SW 1271 (cell line): ENCODE results near the gene DNAJB2.
"Not testable (repeated sequence)": the region's sequence is repeated elsewhere in the genome, so short reads cannot be mapped to it uniquely, and the experiment has no call there.

Source experiments
- DNase-seq, 2 experiments: peaks; one replicate each; lab custom pipeline; 2025; lab: John Stamatoyannopoulos, UW

Gene DNAJB2

GRCh38 chr2:219285373-219285735 lies 6.2 kb downstream of the DNAJB2 start:
- DNase-seq = no peak

DNA sequence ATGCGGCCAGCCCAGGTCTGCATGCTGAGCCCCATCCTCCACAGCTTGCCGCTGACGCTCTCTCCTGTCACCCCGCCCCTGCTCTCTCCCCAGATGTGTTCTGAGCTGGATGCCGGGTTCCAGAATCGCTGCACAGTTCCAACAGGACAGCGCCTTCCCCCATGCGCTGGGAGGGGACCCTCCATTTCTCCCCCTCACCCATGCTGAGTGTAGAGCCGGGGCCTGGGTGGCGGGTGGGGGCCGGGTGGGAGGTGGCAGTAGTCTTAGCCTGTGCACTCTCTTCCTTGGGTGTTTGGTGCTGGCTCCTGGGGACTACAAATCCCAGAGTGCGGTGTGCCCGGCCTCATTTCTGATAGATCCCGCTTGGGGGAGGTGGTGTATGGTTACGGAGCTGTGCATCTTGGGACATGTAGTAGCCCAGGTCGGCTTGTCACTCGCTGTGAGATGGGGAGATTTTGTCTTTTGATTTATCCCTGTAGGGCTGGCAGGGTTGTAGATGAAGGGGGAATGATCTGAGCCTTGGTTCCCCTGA lies 6.8 kb downstream of the DNAJB2 start:
- no peak for DNase-seq

DNA sequence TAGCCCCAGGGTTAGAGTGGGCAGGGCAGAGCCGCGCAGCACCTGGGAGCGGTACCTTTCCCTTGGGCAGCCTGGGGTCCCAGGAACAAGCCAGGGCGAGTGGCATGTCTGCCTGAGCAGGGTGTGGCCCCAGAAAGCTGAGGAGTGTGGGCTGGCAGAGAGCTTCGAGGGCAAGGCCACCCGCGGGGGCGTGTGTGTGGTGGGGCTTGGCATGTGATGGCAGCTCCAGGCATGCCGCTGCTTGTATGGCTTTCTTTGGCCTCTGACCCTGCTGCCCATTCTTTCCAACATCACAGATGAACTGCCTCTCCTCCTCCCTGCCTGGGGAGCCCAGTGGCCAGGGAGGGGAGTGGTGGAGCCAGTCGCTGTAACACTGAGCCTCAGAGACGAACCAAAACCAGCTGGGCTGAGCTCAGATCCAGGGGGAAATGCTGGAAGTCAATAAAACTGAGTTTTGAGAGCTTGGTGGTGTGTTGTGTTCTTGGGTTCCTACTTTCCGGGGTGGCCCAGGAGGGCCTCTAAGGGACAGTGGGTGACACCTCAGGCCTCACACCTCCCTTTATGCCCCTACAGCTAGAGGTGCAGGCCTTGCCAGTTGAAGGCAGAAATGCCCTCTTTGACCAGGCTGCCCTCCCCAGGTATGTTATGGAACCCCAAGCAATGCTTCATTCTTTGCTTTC lies 7.4 kb downstream of the DNAJB2 start:
- no peak for DNase-seq

DNA sequence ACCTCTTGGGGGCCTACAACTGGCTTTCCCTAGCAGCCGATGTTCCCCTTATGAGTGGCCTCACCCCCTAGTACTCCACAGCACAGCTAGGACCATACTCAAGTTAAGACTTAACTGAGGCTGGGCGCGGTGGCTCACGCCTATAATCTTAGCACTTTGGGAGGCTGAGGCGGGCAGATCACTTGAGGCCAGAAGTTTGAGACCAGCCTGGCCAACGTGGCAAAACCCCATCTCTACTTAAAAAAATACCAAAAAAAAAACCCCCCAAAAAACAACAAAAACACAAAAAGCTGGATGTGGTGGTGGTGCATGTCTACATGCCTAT lies 7.9 kb downstream of the DNAJB2 start:
- DNase-seq = not testable (repeated sequence)

DNA sequence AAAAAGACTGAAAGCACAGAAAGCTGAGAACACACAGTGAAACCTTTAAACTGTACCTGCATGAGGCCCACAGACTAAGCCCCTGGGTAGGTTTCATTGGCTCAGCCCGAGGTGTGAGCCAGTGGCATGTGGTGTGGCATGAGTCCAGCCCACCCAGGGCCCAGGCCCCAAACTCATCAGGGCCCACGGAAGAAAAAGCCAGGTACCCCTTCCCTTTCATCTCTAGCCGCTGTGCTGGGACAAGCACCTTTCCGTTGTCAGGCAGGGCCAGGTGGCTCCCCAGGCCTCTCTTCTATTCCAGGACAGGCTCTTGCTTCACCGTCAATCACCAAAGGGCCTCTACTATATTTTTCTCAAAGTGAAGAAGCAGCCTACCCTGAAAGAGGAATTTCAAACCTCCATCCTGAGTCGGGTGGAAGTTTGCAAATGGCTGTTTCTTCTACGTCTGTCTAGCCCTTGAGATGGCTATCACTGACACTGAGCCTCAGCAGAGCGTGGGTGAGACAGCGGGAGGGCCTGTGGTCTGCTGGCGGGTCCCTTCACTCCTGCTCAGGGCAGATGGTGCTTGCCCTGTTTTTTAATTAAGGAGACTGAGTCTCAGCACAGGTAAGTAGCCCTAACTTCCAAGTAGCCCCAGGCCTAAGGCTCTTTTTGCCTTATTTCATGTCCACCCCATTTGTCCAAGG lies 8.6 kb downstream of the DNAJB2 start:
- DNase-seq = no peak

GRCh38 chr2:219289195-219289536 lies 10.0 kb downstream of the DNAJB2 start:
- DNase-seq = no peak

DNA sequence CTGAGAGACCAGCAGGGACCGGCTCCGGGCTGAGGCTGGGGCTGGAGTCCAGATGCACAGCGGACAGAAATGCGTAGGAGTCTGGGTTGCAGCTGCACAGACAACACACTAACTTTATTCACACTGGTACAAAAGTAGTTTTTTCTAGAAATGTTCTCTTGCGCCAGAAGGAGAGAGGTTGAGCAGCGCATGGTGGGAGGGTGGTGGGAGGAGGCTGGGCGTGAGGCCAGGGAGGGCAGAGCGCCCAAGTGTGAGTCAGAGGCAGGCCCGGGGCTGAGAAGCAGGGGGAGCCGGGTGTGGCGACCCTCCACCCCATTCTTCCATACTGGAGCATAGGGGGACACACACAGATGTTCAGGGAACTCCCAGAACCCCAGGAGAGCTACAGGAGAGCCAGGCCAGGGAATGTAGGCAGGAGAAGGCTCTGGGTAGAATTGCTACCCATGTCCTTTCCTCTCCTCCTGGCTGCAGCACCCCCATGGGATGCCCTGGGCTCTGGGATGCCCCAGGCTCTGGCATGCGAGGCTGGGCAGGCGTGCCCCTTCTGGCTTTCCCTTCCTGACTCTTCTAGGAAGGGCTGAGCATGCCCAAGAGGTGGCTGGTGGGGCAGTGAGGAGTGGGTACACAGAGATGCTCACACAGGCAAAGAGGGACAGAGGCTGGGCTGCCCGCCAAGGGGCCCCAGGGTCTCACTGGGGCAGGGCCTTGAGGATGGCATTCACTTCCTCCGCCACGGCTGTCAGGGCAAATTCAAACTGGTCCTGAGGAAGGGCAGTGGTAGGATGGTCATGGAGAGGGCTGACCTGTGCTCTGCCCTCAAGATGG lies 10.6 kb downstream of the DNAJB2 start:
- no peak for DNase-seq

DNA sequence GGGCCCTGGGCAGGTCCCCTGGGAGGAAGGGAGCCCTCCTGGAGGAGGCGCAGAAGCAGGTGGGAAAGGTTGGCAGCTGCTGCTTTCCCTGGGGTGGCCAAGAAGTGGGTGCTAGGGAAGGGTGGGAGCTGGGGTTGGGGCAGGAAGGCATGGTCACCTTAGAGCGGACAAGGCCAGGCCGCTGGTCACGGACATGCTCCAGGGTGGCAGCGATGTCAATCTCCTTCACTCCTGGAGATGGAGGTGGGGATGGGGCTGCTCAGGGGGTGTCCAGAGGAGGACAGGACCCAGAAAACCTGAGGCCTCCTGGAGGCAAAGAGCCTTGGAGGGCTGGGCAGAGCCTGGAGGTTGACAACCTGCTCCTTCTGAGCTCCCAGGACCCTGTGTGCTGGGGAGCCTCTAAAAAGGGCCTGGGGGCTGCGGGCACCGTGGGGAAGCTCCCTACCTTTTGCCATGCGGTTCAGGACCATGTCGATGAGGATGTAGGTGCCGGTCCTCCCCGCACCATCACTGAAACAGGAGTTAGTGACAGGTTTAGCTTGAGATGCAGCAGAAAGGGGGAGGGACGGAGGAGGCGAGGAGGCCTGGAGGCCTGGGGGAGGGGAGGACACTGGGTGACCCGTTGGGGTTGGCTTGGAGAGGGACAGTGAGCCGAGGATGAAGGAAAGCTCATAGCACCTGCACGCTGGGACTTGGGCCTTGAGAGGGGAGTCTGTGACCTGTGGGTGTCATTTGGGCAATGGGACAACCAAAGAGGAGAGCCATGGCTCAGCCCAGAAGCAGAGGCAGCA lies 11.4 kb downstream of the DNAJB2 start:
- DNase-seq = no peak

- DNase-seq = no peak
Measured at GRCh38 chr2:219291394-219291793, 12.2 kb downstream of the DNAJB2 start.

DNA sequence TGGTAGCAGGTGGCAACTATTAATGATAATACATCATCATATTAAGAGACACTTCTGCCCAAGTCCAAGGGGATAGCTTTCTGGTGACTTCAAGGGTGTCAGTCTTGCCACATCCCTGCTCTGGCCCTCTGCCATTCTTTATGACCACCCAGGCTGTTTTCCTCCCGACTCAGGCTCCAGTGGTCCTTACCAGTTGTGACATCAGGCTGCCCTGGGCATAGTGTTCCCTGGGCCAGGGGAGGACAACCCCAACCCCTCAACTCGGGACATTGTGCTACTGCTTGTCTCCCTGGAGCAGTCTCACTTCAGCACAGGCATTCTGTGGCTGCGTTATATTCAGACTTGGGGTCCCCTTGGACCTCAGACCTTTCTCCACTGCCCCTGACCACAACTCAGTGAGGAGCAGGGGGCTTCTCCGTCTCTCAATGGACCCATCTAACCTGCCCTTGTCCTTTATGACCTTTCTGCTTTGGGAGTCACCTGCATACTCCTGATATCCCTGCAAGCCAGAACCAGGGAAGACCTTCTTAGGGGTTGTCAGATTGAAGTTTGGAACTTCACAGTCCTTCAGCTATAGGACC lies 12.8 kb downstream of the DNAJB2 start:
- no peak for DNase-seq

- no peak for DNase-seq
Measured at GRCh38 chr2:219292616-219293015, 13.4 kb downstream of the DNAJB2 start.

GRCh38 chr2:219293736-219294231 lies 14.6 kb downstream of the DNAJB2 start:
- DNase-seq = no peak

DNA sequence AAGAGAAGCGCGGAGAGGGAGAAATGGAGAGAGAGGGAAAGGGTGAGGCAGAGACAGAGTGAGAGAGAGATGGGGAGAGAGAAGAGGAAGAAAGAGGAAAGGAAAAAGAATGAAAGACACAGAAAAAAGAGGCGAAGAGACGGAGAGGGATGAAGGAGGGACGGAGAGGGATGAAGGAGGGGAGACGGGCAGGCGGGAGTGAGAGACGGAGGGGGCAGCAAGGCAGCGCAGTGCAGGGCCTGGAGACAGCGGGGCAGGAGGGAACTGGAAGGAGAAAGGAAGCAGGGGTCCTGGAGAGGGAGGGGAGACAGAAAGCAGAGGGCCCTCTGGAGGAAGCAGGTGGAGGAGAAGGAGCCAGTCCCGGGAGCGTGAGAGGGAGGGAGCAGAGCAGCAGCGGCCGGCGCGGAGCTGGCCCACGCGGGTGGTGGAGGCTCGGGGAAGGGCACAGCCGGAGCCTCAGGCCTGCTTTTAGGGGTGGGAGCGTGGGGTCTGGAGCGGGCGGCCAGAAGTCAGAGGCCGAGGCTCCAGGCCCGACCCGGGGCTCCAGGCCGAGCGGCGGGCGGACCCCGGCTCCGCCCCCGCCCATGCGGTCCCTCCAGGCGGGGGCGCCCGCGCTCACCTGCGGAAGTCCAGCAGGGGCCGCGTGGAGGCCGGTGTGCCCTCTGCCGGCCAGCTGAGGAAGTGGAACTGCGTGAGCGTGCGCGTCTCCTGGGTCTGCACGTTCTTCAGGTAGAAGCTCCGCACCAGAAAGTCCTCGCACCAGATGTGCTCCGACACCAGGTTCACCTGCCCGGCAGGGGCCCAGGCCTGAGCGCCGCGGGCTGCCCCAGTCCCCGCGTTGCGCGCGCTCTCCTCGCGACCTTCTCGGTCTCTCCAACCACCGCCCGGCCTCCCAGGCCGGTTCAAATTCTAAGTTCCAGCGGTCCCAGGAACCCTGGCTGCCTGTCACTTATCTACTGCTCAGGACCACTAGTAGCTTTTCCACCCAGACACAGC lies 15.5 kb downstream of the DNAJB2 start:
- peak; percentile 39 to 69 for DNase-seq

GRCh38 chr2:219296142-219296541 lies 17.0 kb downstream of the DNAJB2 start:
- DNase-seq = no peak

- DNase-seq = no peak
Measured at GRCh38 chr2:219296631-219297391, 17.6 kb downstream of the DNAJB2 start.

- no peak for DNase-seq
Measured at GRCh38 chr2:219297766-219298456, 18.7 kb downstream of the DNAJB2 start.

DNA sequence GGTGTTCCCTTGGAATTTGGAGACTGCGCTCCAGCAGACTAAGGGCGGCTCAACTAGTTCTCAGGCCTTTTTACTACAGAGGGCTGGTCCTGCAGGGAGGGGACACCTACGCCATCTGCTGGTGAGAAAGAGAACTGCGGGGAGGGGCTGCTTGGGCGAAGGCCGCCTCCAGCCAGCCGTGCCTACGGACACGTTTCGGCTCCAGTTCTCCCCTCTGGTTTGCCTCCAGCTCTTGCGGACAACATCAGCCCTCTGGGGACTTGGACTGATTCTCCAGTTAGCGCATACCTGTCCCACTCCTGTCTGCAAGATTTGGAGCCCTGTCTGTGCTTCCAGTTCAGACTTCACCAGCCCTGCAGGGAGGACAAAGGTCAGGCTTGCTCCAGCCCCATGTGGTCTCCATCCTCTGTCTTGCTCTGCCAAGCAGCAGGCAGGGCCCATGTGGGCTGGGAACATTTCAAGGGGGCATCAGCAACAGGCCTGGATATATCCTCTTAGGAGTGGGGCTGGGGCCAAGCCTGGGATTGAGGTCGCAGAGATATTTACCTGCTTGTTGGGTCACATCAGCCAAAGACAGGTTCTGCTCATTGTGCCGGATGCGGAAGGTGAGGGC lies 19.7 kb downstream of the DNAJB2 start:
- peak; percentile 17 to 44 for DNase-seq

DNA sequence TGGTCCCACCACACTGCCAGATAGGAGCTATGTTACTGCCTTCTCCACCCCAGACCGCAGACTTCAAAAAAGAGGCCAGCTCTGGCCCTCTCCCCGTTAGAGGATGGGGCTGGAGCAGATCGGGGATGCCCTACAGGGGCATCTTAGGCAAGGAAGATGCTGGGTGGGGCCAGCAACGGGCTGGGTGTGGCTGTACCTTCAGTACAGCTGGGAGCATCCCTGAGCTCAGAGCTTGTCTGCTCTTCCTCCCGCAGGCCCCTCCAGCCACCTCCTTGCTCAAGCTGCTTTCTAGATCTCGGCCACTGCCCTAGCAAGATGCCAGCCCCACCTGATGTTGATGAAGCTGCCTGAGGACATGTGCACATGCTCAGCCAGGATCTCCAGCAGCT lies 20.2 kb downstream of the DNAJB2 start:
- no peak for DNase-seq

DNA sequence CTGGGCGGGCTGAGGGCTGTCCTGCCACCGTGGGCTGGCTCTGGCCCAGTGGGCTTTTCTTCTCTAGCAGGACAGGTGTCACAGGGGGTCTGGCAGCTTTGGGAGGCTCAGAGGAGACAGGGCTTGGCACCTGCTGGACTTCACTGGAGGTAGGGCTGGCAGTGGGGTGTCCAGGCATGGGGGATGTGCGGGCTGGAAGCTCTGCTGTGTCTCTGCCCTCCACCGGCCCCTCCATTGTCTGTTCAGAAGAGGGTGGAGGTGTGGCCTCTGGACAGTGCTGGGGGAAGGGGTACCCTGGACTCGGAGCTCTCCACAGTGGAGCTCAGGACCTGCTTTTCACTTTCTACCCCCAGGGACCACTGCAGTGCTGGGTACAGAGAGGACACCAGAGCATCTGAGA lies 20.9 kb downstream of the DNAJB2 start:
- DNase-seq = no peak
